Measurements from ENCODE around the gene ADAMTS16. TPM values are rescaled to one million over a fixed set of nuclear protein-coding genes. Genes with fewer than 3 reads are reported as not detected.

The ADAMTS16 gene
- total and polyA plus RNA-seq, 2 donors (not counting 3 experiments of a cell fraction or from before 2014, with no cell fraction given), result not detected

- intact Hi-C loops (cut with micrococcal nuclease), result no loop called here
- no peak for FAIRE-seq
Measured at GRCh38 chr5:5343568-5343967, 203.4 kb downstream of the ADAMTS16 start.

More at GRCh38 chr5:5343568-5343967, 203.4 kb downstream of the ADAMTS16 start:
- dilution Hi-C loops (cut with MboI; ENCODE audit: extremely low pct_ligation_motif_present, low sequenced_read_pairs), result no loop called here
- DNase-seq (ENCODE audit: low read depth, low spot score), result no peak
- no peak overlapping the region for H3K4me2 ChIP-seq (ENCODE audit: insufficient read depth, low read length)
- H4K20me1 ChIP-seq (replicated peaks; ENCODE audit: control insufficient read depth, extremely low read depth, insufficient read depth, low read length), result no peaks in the 10 kb centered on the region
- no peak overlapping the region for H3K4me3 ChIP-seq (replicated peaks in 1 of 3; ENCODE audit: insufficient read depth in 1 of 3, low read depth in 1 of 3, low read length in 3 of 3)
- ChIA-PET CTCF (no interaction called here), POLR2A (no interaction called here)
- no peak for TF ChIP-seq POLR2AphosphoS5 (IDR thresholded peaks at IDR 0.05; ENCODE audit: insufficient read depth, low read depth, low read length)
- no peak for TF ChIP-seq MYC (IDR thresholded peaks at IDR 0.05; ENCODE audit: low read depth, low read length)
- no peak for TF ChIP-seq CTCF (IDR thresholded peaks at IDR 0.05; ENCODE audit: extremely low read depth in 1 of 2, insufficient read depth in 1 of 2, low read depth in 1 of 2, low read length in 2 of 2)
- TF ChIP-seq GATA2 (IDR thresholded peaks at IDR 0.05; ENCODE audit: insufficient read depth, insufficient read length, low read depth, low read length), result no peak
- TF ChIP-seq FOS (IDR thresholded peaks at IDR 0.05; ENCODE audit: borderline replicate concordance, insufficient read depth, low read length), result no peak
- TF ChIP-seq EZH2 (IDR thresholded peaks at IDR 0.05; ENCODE audit: borderline replicate concordance, low read depth, low read length, severe bottlenecking), result no peak
- no peak for TF ChIP-seq POLR2A (IDR thresholded peaks at IDR 0.05; ENCODE audit: low read depth, low read length)
- TF ChIP-seq JUN (IDR thresholded peaks at IDR 0.05; ENCODE audit: borderline replicate concordance, insufficient read depth, insufficient read length, low read depth), result no peak
- TF ChIP-seq, protein P1, sequence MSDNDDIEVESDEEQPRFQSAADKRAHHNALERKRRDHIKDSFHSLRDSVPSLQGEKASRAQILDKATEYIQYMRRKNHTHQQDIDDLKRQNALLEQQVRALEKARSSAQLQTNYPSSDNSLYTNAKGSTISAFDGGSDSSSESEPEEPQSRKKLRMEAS (IDR thresholded peaks at IDR 0.05; ENCODE audit: insufficient read depth, insufficient read length), result no peak
- no peak overlapping the region for H3K27ac ChIP-seq (ENCODE audit: insufficient read depth, low read depth, low read length)
- no TSS peak for BruUV-seq (replicated peaks)
- no peaks in the 10 kb centered on the region for H3K36me3 ChIP-seq (ENCODE audit: control insufficient read depth in 2 of 2, extremely low read depth in 1 of 2, insufficient read depth in 2 of 2, low read length in 2 of 2)
- H3K9me1 ChIP-seq (replicated peaks; ENCODE audit: control insufficient read depth, extremely low read depth, insufficient read depth, low read length), result no peaks in the 10 kb centered on the region
- no peaks in the 10 kb centered on the region for H3K79me2 ChIP-seq (ENCODE audit: control insufficient read depth, insufficient read depth, low read length)
- H3K9ac ChIP-seq (replicated peaks; ENCODE audit: extremely low read depth, insufficient read depth, low read length), result no peak overlapping the region
- H3K4me1 ChIP-seq (ENCODE audit: control insufficient read depth, extremely low read depth, insufficient read depth, low read length), result peaks cover 3% of the 10 kb centered on the region
- H3K27me3 ChIP-seq (ENCODE audit: control insufficient read depth in 2 of 2, insufficient read depth in 2 of 2, low read length in 2 of 2), result no peaks in the 10 kb centered on the region
- no peak overlapping the region for H2AFZ ChIP-seq (ENCODE audit: low read depth, low read length)
- peaks cover 4% of the 10 kb centered on the region for H3K9me3 ChIP-seq (replicated peaks; ENCODE audit: control insufficient read depth, insufficient read depth, low read length)

Data from endothelial cell of umbilical vein (primary cell).